Neural cell (in vitro differentiated cells): Measurements from ENCODE around the gene ODF4.

ENCODE experiments used
- CTCF ChIP-seq: fragments of 450-650 bp; IDR thresholded peaks from 2 replicates; pipeline ENCODE4 v1.5.1; 2014; ENCODE audit warnings: antibody characterized with exemption, mild to moderate bottlenecking, moderate library complexity; ENCODE audit not compliant: poor library complexity, severe bottlenecking
- EP300 ChIP-seq: fragments of 450-650 bp; conservative IDR thresholded peaks from 2 replicates; pipeline ENCODE4 v1.6.1; 2014; ENCODE audit warnings: antibody characterized with exemption, mild to moderate bottlenecking, moderate library complexity; ENCODE audit not compliant: poor library complexity, severe bottlenecking
- EZH2 ChIP-seq: fragments of 200-600, 300-800 bp; shearing (Covaris generic), sonication (generic); IDR thresholded peaks from 2 replicates; pipeline ENCODE4 v1.6.1; 2014; ENCODE audit warnings: antibody characterized with exemption, low read length, borderline replicate concordance, mild to moderate bottlenecking; ENCODE audit not compliant: insufficient read depth, poor library complexity, severe bottlenecking
- MXI1 ChIP-seq: fragments of 450-650 bp; conservative IDR thresholded peaks from 2 replicates; pipeline ENCODE4 v1.6.1; 2014; ENCODE audit warnings: antibody characterized with exemption, mild to moderate bottlenecking; ENCODE audit not compliant: poor library complexity, severe bottlenecking
- POLR2AphosphoS5 ChIP-seq: IDR thresholded peaks from 2 replicates; pipeline ENCODE4 v1.6.1; 2012
- RAD21 ChIP-seq: fragments of 450-650 bp; conservative IDR thresholded peaks from 2 replicates; pipeline ENCODE4 v1.6.1; 2014; ENCODE audit warnings: antibody characterized with exemption, mild to moderate bottlenecking, moderate library complexity
- TAF1 ChIP-seq: IDR thresholded peaks from 2 replicates; pipeline ENCODE4 v1.6.1; 2012; ENCODE audit warnings: low read depth

GRCh38 chr17:8392274-8392673 is 52.6 kb downstream of the ODF4 start:
- TF ChIP-seq CTCF: no peak
- TF ChIP-seq EP300: no peak
- no peak for TF ChIP-seq POLR2AphosphoS5
- TF ChIP-seq EZH2: no peak
- TF ChIP-seq MXI1: no peak
- no peak for TF ChIP-seq TAF1
- no peak for TF ChIP-seq RAD21
